ENCODE results near the gene CTNNA1. TPM values are rescaled to one million over a fixed set of nuclear protein-coding genes. Genes with fewer than 3 reads are reported as not detected.

Gene CTNNA1
- total and polyA plus RNA-seq, 2 of the 8 experiments (the other 6 are each of a cell fraction or from before 2014, with no cell fraction given) = 115 to 349 TPM

GRCh38 chr5:138770291-138770690, 17.1 kb downstream of the CTNNA1 start:
- Histone ChIP-seq H3K79me2 (ENCODE audit: control insufficient read depth in 1 of 2, insufficient read depth in 2 of 2, low read length in 2 of 2) (peaks cover 40 to 95% of the 10 kb centered on the region in 2 experiments), H3K36me3 (ENCODE audit: control insufficient read depth in 2 of 4, insufficient read depth in 4 of 4, low read length in 3 of 4) (peaks cover 0 to 5% (median 2%) of the 10 kb centered on the region in 4 experiments; a peak in 3 of 8 replicates), H3K27ac (ENCODE audit: low read depth, low read length) (no peak overlapping the region), H2AK5ac (ENCODE audit: low read depth, low read length) (0 out of 2 replicates have a peak overlapping the region, but pooled peaks have one; percentile 6), H3K9ac (replicated peaks in 1 of 4; ENCODE audit: extremely low read depth in 1 of 4, low read depth in 3 of 4, low read length in 3 of 4) (no peak overlapping the region), H3K23ac (ENCODE audit: insufficient read length) (no peak overlapping the region), H4K8ac (ENCODE audit: extremely low read depth, insufficient read depth, low read length) (no peak overlapping the region), H4K20me1 (replicated peaks in 1 of 2; ENCODE audit: control insufficient read depth in 1 of 2, insufficient read depth in 2 of 2, low read length in 2 of 2) (peaks cover 13 to 16% of the 10 kb centered on the region in 2 experiments), H2AFZ (ENCODE audit: low read length) (no peak overlapping the region), H2BK12ac (ENCODE audit: low read depth, low read length) (peak overlapping the region; percentile 60; the same call in 1 of the 2 replicates), H3K4ac (replicated peaks; ENCODE audit: insufficient read length, low read depth, low read length) (no peak overlapping the region), H3K14ac (ENCODE audit: insufficient read length) (no peak overlapping the region), H4K91ac (replicated peaks; ENCODE audit: insufficient read length, low read length) (no peak overlapping the region), H3K4me1 (replicated peaks in 1 of 4; ENCODE audit: control insufficient read depth in 3 of 4, insufficient read depth in 4 of 4, low read length in 3 of 4) (peaks cover 0 to 5% (median 1%) of the 10 kb centered on the region in 4 experiments; a peak in 3 of 7 replicates), H3K56ac (replicated peaks; ENCODE audit: insufficient read length, low read depth, low read length) (no peak overlapping the region), H3K9me3 (ENCODE audit: insufficient read depth in 2 of 2, low read depth in 1 of 2, low read length in 1 of 2) (no peaks in the 10 kb centered on the region), H3K27me3 (replicated peaks in 1 of 4; ENCODE audit: control insufficient read depth in 3 of 4, extremely low read depth in 1 of 4, insufficient read depth in 3 of 4, low read length in 3 of 4) (no peaks in the 10 kb centered on the region), H3K4me2 (ENCODE audit: insufficient read depth in 1 of 2, low read depth in 2 of 2, low read length in 2 of 2) (no peak overlapping the region; a peak in 1 of 4 replicates), H3K4me3 (ENCODE audit: extremely low read depth in 1 of 4, insufficient read depth in 2 of 4, low read depth in 3 of 4, low read length in 4 of 4) (no peak overlapping the region), H2BK120ac (replicated peaks; ENCODE audit: low read depth, low read length) (no peak overlapping the region), H2BK5ac (ENCODE audit: low read depth, low read length) (no peak overlapping the region), H3K79me1 (ENCODE audit: low read depth, low read length) (peaks cover 12% of the 10 kb centered on the region), H4K5ac (ENCODE audit: insufficient read length, low read depth, low read length) (no peak overlapping the region), H3K18ac (ENCODE audit: extremely low read depth, low read length) (no peak overlapping the region; the same call in 1 of the 2 replicates), H2BK20ac (ENCODE audit: low read length) (no peak overlapping the region), H2BK15ac (ENCODE audit: low read length) (no peak overlapping the region), H3K23me2 (ENCODE audit: low read depth, low read length) (no peaks in the 10 kb centered on the region)
- WGBS, 2 experiments (ENCODE audit: extremely low coverage in 1 of 2, insufficient coverage in 1 of 2, insufficient read length in 1 of 2, insufficient replicate concordance in 2 of 2, low coverage in 1 of 2, low lambda C conversion rate in 2 of 2, missing lambda C conversion rate in 1 of 2) = 98% methylated on average over 6 of the region's 6 CpGs; no CpG with 5 or more reads in 1 of the 2 experiments
- ChIA-PET CTCF (ENCODE audit: partially characterized antibody) (interaction anchor here (0.6 to 5.8 kb wide), 3 partner anchors 18 to 886 kb away, joined by 3 to 37 read pairs (median 3); no protein-coding TSS in a partner anchor), POLR2A (ENCODE audit: partially characterized antibody) (interaction anchor here (1.1 to 1.4 kb wide), 4 partner anchors 9 to 121 kb away, joined by 3 to 4 read pairs (median 3); partner anchors contain the start of gene CTNNA1)
- no peak for DNase-seq (ENCODE audit: low read depth in 1 of 2, low spot score in 2 of 2)
- FAIRE-seq = no peak
- TF ChIP-seq CHD2 (IDR thresholded peaks at IDR 0.05; ENCODE audit: low read length) (no peak), KDM4A (IDR thresholded peaks at IDR 0.05; ENCODE audit: low read depth, low read length, severe bottlenecking) (no peak), ASH2L (IDR thresholded peaks at IDR 0.05; ENCODE audit: low read length) (no peak)
